OCI-LY3 (cell line): Measurements from ENCODE around the gene PRR36.

Source experiments
- EZH2phosphoT487 ChIP-seq: fragments of 200-600 bp; shearing (Covaris generic); IDR thresholded peaks from 2 replicates; pipeline ENCODE4 v1.6.1; 2018; ENCODE audit warnings: antibody characterized with exemption, mixed run types, low read depth
- TF ChIP-seq, protein P1 (sequence below): fragments of 200-600, 300-600 bp; sonication (generic); IDR thresholded peaks from 2 replicates; pipeline ENCODE4 v1.5.1; 2014; ENCODE audit warnings: antibody characterized with exemption, low read length, low read depth

DNA sequence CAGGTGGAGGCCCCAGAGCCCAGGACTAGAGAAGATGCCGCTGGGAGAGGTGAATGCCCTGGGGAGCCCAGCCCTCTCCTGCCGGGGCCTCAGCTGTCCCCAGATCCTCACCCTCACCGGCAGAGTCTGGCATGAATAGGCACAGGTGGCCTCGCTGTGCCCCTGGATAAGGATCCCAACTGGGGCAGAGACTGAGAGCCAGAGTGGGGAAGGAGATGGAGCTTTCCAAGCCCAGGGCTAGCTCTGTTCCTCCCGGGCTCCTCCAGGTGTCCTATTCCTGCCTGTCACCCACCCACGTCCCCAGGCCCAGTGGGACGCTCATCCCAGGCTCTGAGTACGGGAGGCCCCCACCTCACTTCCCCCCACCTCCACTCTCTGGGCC, 16.5 kb downstream of the PRR36 start:
- TF ChIP-seq, protein P1, sequence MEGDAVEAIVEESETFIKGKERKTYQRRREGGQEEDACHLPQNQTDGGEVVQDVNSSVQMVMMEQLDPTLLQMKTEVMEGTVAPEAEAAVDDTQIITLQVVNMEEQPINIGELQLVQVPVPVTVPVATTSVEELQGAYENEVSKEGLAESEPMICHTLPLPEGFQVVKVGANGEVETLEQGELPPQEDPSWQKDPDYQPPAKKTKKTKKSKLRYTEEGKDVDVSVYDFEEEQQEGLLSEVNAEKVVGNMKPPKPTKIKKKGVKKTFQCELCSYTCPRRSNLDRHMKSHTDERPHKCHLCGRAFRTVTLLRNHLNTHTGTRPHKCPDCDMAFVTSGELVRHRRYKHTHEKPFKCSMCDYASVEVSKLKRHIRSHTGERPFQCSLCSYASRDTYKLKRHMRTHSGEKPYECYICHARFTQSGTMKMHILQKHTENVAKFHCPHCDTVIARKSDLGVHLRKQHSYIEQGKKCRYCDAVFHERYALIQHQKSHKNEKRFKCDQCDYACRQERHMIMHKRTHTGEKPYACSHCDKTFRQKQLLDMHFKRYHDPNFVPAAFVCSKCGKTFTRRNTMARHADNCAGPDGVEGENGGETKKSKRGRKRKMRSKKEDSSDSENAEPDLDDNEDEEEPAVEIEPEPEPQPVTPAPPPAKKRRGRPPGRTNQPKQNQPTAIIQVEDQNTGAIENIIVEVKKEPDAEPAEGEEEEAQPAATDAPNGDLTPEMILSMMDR = no peak
- no peak for TF ChIP-seq EZH2phosphoT487
